Muscle of back (tissue), 11 donors: ENCODE results near the gene SEC24C. TPM values are rescaled to one million over a fixed set of nuclear protein-coding genes. Genes with fewer than 3 reads are reported as not detected.
"Not testable (repeated sequence)": the region's sequence is repeated elsewhere in the genome, so short reads cannot be mapped to it uniquely, and the experiment has no call there.

Source experiments
- DNase-seq, 3 donors: peaks; one replicate each; pipeline versions ENCODE4 v3.0.0 to v3.0.0-alpha.2; 2013
- polyA plus RNA-seq, 10 donors: library from polyadenylated mRNA; unstranded; fragments of 120-200 nt; gene quantifications; one replicate each; pipeline ENCODE4 v1.2.1, GENCODE V29; 2013; ENCODE audit not compliant: insufficient read length in 10 of 10

The SEC24C gene
- polyA plus RNA-seq, 10 donors: 43.1 to 55.6 (median 48.8) TPM

- peak; percentile 93 to 97 (median 93) for DNase-seq
Measured at GRCh38 chr10:73730153-73730906, 13.8 kb upstream of the SEC24C start.

- DNase-seq: no peak
Measured at GRCh38 chr10:73731588-73732375, 12.4 kb upstream of the SEC24C start.

- DNase-seq: no peak
Measured at GRCh38 chr10:73732426-73732825, 11.7 kb upstream of the SEC24C start.

GRCh38 chr10:73732931-73733623, 11.1 kb upstream of the SEC24C start:
- no peak for DNase-seq

GRCh38 chr10:73734028-73734720, 10.0 kb upstream of the SEC24C start:
- DNase-seq: no peak

- no peak for DNase-seq
Measured at GRCh38 chr10:73734796-73735305, 9.3 kb upstream of the SEC24C start.

- DNase-seq: not testable (repeated sequence)
Measured at GRCh38 chr10:73740501-73741254, 3.5 kb upstream of the SEC24C start.

GRCh38 chr10:73742454-73742734, 1.8 kb upstream of the SEC24C start:
- no peak for DNase-seq

GRCh38 chr10:73743327-73743904, 756 bp upstream of the SEC24C start:
- no peak for DNase-seq

GRCh38 chr10:73744664-73744975, 448 bp downstream of the SEC24C start:
- peak in 2 of 3 donors; percentile 57 to 77 for DNase-seq

- no peak for DNase-seq
Measured at GRCh38 chr10:73746721-73747120, 2.5 kb downstream of the SEC24C start.

GRCh38 chr10:73750819-73751218, 6.6 kb downstream of the SEC24C start:
- no peak for DNase-seq

- no peak for DNase-seq
Measured at GRCh38 chr10:73756183-73756582, 12.0 kb downstream of the SEC24C start.

- DNase-seq: no peak
Measured at GRCh38 chr10:73758704-73759511, 14.7 kb downstream of the SEC24C start.

GRCh38 chr10:73759512-73760115, 15.4 kb downstream of the SEC24C start:
- DNase-seq: no peak

GRCh38 chr10:73761781-73762180, 17.6 kb downstream of the SEC24C start:
- no peak for DNase-seq

- DNase-seq: no peak
Measured at GRCh38 chr10:73762915-73763314, 18.7 kb downstream of the SEC24C start.

GRCh38 chr10:73763343-73763742, 19.2 kb downstream of the SEC24C start:
- DNase-seq: no peak

GRCh38 chr10:73765066-73765465, 20.9 kb downstream of the SEC24C start:
- no peak for DNase-seq

GRCh38 chr10:73768881-73769280, 24.7 kb downstream of the SEC24C start:
- no peak for DNase-seq
